Lower leg skin (tissue), 3 donors: ENCODE data around the gene ZSCAN20.

Experiments
- CTCF ChIP-seq, 3 donors: fragments of 450-650 bp; IDR thresholded peaks; one replicate each; pipeline ENCODE4 v1.5.1; 2016; ENCODE audit warnings: antibody characterized with exemption in 3 of 3, mild to moderate bottlenecking in 3 of 3, moderate library complexity in 2 of 3
- POLR2A ChIP-seq, 2 donors: fragments of 450-650 bp; IDR thresholded peaks; one replicate each; pipeline ENCODE4 v1.6.1; 2016 to 2017; ENCODE audit warnings: antibody characterized with exemption in 2 of 2, mild to moderate bottlenecking in 1 of 2, moderate library complexity in 1 of 2

DNA sequence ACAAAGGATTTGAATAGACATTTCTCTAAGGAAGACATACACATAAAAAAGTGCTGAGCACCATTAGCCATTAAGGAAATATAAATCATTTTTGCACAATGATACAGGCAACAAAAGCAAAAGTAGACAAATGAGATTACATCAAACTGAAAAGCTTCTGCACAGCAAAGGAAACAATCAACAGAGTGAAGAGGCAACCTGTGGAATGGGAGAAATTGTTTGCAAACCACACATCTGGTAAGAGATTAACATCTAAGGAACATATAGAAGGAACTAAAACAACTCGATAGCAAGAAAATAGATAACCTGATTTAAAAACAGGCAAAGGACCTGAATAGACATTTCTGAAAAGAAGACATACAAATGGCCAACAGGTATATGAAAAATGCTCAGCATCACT is 57.5 kb downstream of the ZSCAN20 start:
- TF ChIP-seq CTCF (IDR thresholded peaks at IDR 0.05) = no peak
- no peak for TF ChIP-seq POLR2A (IDR thresholded peaks at IDR 0.05)
